Measurements from ENCODE around the gene PPP1R12B.
"Not testable (repeated sequence)": the region's sequence is repeated elsewhere in the genome, so short reads cannot be mapped to it uniquely, and the experiment has no call there.

- TF ChIP-seq CTCF, POLR2A, EP300 (IDR thresholded peaks at IDR 0.05): not testable (repeated sequence)
These were observed 49.9 kb downstream of the PPP1R12B start for GRCh38 chr1:202398439-202398838.

Data from ovary (tissue), 3 donors.